Measurements from ENCODE around the gene MTERF1. TPM values are rescaled to one million over a fixed set of nuclear protein-coding genes. Genes with fewer than 3 reads are reported as not detected.

The MTERF1 gene
- total RNA-seq, 1 experiment from 2014 or later: 13.6 TPM

DNA sequence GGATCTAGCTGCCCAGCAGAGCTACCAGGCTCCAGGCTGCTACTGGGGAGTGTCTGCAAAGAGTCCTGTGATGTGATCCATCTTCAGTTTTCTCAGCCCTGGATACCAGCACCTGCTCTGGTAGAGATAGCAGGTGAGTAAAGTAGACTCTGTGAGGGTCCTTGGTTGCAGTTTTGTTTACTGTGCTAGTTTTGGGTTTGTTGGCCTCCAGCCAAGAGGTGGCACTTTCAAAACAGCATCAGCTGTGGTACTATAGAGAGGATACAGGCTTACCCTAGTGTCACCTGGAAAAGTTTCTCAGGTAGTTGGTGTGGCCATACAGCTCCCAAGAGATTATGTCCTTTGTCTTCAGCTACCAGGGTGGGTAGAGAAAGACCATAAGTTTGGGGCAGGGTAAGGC, 56.3 kb downstream of the MTERF1 start:
- TF ChIP-seq, protein P1, sequence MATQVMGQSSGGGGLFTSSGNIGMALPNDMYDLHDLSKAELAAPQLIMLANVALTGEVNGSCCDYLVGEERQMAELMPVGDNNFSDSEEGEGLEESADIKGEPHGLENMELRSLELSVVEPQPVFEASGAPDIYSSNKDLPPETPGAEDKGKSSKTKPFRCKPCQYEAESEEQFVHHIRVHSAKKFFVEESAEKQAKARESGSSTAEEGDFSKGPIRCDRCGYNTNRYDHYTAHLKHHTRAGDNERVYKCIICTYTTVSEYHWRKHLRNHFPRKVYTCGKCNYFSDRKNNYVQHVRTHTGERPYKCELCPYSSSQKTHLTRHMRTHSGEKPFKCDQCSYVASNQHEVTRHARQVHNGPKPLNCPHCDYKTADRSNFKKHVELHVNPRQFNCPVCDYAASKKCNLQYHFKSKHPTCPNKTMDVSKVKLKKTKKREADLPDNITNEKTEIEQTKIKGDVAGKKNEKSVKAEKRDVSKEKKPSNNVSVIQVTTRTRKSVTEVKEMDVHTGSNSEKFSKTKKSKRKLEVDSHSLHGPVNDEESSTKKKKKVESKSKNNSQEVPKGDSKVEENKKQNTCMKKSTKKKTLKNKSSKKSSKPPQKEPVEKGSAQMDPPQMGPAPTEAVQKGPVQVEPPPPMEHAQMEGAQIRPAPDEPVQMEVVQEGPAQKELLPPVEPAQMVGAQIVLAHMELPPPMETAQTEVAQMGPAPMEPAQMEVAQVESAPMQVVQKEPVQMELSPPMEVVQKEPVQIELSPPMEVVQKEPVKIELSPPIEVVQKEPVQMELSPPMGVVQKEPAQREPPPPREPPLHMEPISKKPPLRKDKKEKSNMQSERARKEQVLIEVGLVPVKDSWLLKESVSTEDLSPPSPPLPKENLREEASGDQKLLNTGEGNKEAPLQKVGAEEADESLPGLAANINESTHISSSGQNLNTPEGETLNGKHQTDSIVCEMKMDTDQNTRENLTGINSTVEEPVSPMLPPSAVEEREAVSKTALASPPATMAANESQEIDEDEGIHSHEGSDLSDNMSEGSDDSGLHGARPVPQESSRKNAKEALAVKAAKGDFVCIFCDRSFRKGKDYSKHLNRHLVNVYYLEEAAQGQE (IDR thresholded peaks at IDR 0.05; ENCODE audit: insufficient read depth in 1 of 2, low read depth in 2 of 2, low read length in 1 of 2): no peak
- TF ChIP-seq POLR2AphosphoS5 (IDR thresholded peaks at IDR 0.05; ENCODE audit: low read depth, low read length): no peak
- TF ChIP-seq, protein P2, sequence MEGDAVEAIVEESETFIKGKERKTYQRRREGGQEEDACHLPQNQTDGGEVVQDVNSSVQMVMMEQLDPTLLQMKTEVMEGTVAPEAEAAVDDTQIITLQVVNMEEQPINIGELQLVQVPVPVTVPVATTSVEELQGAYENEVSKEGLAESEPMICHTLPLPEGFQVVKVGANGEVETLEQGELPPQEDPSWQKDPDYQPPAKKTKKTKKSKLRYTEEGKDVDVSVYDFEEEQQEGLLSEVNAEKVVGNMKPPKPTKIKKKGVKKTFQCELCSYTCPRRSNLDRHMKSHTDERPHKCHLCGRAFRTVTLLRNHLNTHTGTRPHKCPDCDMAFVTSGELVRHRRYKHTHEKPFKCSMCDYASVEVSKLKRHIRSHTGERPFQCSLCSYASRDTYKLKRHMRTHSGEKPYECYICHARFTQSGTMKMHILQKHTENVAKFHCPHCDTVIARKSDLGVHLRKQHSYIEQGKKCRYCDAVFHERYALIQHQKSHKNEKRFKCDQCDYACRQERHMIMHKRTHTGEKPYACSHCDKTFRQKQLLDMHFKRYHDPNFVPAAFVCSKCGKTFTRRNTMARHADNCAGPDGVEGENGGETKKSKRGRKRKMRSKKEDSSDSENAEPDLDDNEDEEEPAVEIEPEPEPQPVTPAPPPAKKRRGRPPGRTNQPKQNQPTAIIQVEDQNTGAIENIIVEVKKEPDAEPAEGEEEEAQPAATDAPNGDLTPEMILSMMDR (IDR thresholded peaks at IDR 0.05): no peak
- TF ChIP-seq SIN3A (IDR thresholded peaks at IDR 0.05; ENCODE audit: borderline replicate concordance, insufficient read depth, low read depth, low read length): no peak
- TF ChIP-seq TCF7L2 (IDR thresholded peaks at IDR 0.05; ENCODE audit: low read depth, low read length): no peak
- CTCF ChIA-PET: no interaction called here
- Histone ChIP-seq H3K36me3 (ENCODE audit: control insufficient read depth, insufficient read depth, low read length) (no peaks in the 10 kb centered on the region), H3K27me3 (ENCODE audit: control insufficient read depth, insufficient read depth, low read length) (no peaks in the 10 kb centered on the region), H3K27ac (ENCODE audit: low read length) (no peak overlapping the region), H3K4me1 (ENCODE audit: control insufficient read depth, insufficient read depth, low read length) (no peaks in the 10 kb centered on the region), H3K9me3 (ENCODE audit: control insufficient read depth, insufficient read depth, low read depth, low read length) (no peaks in the 10 kb centered on the region), H3K4me3 (ENCODE audit: low read depth in 2 of 2, low read length in 2 of 2) (no peak overlapping the region)
- intact Hi-C loops (cut with micrococcal nuclease; ENCODE audit: unreplicated experiment): no loop called here
- POLR2A ChIA-PET: no interaction called here
- BruUV-seq (replicated peaks): no TSS peak
- DNase-seq (ENCODE audit: low read depth, low spot score) (no peak), ATAC-seq (no peak)
- in situ Hi-C loops (cut with HindIII; ENCODE audit: low pct_unique_long_range_greater_than_20kb, low sequenced_read_pairs): no loop called here

Other genes starting within 250 kb of the MTERF1 start
- gene AKAP9, start 60.2 kb upstream of the MTERF1 start, total RNA-seq (2021; ENCODE audit: unreplicated experiment): 31.6 TPM